AG08395 (cell line): Measurements from ENCODE around the gene RGL1.
A peak's percentile ranks its signal among the peaks of the same experiment; 100 is the strongest.

ENCODE experiments used
- DNase-seq: peaks from one replicate; pipeline ENCODE4 v3.0.0; 2012; ENCODE audit warnings: mixed read lengths, low spot score

Gene RGL1

DNA sequence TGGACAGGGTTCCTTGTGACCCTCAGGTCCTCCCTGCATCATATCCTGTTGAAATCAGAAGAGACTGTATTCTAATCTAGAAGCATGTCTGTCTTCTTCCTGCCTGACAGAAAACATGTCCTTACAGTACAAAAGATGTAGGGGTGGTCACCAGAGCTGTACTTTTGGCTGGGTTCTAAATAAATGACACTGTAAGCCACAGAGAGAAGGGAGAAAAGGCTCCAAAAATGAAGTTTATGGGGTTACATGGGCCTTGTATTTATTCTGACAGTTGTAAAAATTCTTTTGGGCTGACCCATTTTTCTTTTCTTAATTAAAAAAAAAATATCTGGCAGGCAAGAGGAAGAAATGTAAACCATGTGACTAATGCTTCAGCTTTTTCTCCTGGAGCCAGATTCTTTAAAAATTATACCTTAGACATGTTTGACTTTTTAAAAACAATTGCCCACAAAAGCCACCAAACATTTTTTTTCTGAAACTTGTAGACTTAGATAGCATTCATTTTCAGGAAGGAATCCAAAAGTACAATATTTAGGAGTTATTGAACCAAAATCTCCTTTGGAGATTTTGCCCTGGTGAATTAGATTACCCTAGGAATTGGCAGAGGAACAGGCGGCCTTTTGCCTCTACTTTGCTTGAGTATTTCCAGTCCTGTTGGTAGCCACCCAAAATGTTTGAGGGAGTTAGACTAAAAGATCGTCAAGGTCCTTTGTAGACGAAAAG lies 17.1 kb downstream of the RGL1 start:
- peak; percentile 55 for DNase-seq

DNA sequence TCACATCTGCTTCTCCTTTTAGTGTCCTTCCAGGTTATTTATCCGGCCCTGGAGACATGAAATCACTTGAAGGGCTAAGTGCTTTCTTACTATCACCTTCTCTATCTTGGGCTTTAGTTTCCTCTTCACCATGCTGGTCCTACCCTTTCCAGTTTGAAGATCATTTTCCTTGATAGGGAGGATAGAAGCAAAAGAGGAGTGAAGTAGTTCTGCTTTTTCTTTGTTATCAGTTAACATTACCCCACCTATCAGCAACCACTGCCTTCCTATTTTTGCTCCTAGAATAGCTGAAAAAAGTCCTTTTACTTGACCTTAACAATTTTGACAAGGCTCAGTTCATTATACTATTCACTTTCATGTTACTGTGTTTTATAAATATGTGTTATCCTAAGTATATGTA lies 19.4 kb downstream of the RGL1 start:
- DNase-seq, result no peak

DNA sequence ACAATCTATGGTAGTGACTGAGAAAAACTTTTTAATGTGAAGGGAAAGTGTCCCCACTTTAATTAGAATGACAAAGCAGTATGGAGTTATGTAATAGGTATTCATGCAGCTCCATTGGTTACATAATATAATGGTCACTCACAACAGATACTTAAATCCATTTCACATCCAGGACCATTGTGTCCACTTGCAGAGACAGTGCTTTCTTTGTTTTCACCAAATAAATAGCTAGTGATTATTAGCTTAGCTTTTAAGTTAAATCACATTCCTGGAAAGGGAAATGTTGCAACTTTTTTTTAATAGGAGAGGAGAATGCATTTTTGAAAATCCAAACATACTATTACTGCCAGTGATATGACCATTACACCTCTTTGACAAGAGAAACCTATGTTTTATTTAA lies 22.9 kb downstream of the RGL1 start:
- no peak for DNase-seq

DNA sequence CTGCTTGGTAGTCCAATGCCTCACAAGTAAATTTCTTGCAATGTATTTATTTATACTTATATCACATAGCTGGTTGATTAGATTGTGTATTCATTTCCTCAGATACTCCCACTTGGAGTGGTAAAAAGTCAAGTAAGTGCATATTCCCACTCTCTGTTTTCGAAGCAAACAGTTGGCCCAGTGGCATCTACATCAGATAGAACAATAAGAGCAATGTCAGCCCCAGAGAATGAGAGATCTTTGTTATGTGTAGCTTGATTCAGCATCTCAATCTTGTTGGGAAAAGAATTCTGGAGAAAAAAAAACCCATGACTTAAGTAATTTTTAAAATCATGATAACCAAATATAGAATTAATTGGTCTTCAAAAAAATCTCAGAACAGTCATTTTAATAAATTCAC lies 25.5 kb downstream of the RGL1 start:
- no peak for DNase-seq

DNA sequence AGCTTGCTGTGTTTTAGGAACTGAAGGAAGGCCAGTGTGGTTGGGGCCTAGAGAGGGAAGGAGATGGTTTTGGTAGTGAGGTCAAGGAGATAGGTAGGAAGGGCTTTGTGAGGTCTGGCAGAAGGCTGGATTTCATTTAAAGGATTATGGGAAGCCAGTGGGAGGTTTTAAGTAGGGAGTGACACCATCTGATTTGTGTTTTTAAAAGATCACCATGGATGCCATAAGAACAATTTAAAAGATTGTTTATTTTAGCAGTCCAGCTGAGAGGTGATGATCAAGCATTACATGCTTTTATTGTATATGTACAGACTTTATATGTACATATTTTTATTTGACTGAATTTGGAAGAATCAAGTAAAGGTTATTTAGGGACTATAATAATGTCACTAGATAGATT lies 26.4 kb downstream of the RGL1 start:
- DNase-seq, result no peak

DNA sequence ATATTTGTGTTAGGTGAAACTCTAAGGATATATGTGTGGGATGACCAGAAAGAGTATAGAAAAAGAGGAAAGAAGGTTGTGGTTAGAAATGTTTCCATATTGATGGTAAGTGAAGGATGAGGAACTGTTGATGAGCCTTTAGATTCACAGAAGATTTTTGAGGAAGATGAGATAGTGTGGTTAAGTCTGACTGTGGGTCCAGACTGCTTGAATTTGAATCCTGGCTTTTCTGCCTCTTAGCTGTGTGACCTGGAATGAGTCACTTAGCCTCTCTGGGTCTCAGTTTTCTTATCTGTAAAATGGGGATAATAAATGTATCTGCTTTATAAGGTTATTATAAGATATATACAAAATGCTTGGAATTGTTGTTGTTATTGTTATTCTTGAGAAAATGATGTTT lies 27.5 kb downstream of the RGL1 start:
- no peak for DNase-seq

DNA sequence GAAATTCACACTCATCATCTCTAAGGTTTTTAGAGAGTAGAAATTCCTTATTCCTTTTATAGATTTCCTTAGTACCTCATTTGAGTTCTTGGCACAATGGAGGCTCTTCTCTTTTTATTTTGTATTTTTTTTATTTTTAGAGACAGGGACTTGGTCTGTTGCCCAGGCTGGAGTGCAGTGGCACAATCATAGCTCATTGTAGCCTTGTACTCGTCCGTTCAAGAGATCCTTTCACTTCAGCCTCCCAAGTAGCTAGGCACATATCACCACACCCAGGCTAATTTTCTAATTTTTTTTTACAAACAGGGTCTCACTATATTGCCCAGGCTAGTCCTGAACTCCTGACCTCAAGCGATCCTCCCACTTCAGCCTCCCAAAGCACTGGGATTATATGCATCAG lies 29.6 kb downstream of the RGL1 start:
- no peak for DNase-seq

DNA sequence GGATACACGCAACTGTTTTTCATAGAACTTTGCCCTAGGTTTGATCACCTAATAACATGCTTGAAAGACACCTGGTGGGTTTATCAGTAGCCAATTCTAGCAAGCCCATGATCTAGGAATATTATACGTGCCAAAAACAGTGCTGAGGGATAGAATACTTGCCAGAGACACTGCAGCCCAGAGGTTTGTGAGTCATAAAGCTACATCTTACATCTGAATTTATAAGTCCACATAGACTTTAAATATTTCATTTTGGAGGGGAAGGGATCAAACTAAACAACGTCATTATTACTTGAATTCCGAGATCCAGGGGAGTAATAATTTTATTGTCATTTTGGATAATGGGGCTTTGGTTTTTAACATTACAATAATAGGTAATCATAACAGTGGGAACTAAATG lies 31.7 kb downstream of the RGL1 start:
- no peak for DNase-seq

DNA sequence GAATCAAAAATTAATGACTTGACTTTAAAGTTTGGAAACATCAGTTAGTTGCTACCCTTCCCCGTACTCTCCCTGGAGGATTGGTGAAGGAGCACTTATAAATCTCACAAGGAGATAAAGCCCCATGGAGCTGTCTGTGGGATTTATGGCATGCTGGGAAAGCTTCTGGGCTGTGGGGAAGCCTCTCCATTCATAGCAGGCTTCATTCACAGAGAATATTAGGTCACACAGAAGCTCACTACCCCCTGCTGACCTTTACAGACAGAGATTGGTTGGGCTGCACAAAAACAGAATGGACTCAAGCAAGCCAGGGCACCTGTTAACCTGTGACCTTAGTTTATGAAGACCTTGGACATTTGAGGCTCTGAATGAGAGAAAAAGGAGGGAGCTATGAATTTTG lies 32.1 kb downstream of the RGL1 start:
- DNase-seq, result no peak

DNA sequence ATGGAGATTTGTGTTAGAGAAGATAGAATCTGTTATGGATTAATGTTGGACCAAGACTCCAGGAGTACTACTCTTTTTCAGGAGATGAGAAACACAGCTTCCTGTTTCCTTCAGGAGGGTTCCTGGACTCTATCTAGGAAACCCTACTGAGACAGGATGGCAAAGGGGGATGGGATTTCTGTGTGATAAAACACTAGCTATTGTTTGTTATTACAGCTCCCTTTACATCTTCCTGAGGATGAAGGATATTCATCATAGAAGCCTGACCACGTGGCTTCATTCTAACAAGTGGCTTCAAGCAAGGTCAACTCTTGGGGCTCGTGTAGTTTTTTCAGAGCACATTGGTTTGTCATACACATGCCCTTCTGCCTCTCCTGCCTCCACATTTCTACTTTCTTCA lies 33.3 kb downstream of the RGL1 start:
- no peak for DNase-seq

DNA sequence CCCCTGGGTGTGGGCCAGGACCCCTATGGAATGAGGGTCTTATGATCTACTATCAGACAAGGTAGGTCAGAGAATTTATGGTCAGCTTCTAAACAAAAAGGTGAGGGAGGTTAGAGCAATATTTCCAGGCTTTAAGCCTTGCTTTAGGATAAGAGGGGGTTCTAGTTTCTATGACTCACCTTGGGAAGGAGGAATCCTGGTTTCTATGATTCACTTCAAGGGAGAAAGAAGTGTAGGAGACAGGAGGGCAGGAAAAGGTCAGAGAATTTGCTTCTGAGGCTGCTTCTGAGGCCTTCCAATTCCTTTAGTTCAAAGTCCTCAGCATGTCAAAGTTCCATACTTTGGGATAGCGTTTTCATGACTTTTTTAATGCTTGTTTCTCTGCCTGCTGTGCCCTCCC lies 35.2 kb downstream of the RGL1 start:
- no peak for DNase-seq

DNA sequence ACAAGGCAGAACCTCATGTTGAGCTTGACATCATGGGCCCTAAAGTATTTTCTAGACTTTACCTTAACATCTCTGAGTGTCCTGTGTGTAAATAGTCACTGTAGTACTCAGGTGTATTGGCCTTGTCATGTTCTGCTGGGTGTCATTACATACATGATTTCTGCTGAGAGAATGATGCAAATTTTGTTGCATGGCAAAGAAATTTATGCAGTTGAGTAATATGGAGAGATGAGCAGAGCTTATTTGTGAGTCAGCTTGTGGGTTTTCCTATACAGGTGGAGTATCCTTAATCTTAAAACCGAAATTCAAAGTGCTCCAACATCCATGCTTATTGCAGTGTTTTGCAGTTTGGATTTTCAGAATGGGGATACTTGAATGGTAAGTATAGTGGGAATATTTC lies 36.6 kb downstream of the RGL1 start:
- no peak for DNase-seq

DNA sequence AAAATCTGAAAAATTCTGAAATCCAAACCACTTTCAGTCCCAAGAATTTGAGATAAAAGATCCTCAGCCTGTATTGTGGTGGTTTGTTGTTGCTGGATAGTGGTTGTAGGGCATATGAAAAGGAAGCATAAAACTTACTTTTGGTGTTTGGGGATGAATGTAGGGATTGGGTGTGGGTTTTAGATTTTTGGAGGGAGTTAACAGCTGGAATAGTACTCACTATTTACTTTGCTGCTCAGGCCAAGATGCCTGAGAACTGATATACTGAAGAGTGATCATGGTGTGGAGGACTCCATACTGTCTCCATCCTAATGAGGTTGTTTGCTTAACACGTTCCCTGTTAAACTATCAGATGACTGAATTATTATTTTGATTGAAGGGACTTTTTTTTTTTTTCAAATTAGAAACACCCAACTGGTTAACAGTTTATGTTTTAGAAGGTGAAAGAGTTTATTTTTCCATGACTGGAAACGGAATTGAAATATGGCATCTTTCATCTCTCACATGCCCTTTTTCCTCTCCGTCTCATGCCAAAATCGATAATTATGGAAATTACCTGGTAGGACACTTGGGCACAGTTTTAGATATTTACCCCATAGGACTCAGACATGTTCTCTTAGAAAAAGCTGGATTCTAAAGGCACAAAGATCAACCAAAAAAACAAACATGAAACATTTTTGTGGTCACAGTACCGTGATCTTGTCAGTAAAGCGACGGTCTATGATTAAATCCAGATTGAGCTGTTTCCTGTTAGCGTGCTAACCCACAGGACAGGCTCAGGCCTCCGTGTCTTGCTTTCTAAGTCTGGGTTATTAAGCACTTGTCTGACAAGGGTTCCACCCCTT lies 37.3 kb downstream of the RGL1 start:
- peak; percentile 83 for DNase-seq

DNA sequence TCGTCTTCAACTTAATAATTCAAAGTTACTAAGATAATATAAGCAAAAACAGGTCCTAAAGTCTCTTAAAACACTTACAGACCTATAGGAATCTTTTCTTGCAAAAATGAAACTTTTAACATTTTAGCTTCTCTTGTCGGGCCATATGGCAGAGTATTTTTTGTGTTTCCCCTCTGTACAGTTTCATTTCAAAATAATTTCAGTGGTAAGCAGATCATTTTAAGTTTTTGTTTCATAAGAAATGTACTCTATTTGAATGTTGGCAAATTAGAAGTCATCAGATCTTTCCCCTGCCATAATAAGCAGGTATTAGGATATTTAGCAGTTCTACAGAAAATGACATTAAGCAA lies 37.9 kb downstream of the RGL1 start:
- no peak for DNase-seq

DNA sequence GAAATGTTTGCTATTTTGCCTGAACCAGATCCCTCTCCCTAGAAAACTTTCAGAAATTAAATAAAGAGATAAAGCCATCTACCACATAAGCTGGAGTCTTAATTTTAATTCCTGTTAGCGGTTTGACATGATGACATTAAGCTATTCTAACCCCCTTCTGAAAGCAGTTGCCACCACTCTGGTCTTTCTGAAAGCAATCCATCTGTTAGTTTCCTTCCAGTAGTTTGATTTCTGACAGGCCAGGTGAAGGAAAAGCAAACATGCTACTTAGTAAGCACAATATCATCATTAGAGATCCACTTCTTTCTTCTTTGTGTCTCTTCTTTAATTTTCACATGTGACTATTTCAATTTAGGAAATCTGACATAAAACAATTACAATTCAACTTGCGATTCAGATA lies 39.9 kb downstream of the RGL1 start:
- no peak for DNase-seq

DNA sequence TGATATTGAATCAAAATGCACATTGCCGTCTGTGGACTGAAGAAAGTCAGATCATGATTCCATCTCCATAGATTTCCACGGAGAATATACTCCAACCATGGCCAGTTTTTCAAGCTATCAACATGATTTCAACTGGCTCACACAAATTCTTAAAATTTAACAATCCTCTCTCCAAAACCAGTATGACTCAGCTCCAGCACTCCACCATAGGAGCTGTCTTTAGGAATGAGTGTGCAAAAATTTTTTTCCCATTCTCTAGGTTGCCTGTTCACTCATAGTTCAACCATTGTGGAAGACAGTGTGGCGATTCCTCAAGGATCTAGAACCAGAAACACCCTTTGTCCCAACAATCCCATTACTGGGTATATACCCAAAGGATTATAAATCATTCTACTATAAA lies 40.8 kb downstream of the RGL1 start:
- peak; percentile 35 for DNase-seq

DNA sequence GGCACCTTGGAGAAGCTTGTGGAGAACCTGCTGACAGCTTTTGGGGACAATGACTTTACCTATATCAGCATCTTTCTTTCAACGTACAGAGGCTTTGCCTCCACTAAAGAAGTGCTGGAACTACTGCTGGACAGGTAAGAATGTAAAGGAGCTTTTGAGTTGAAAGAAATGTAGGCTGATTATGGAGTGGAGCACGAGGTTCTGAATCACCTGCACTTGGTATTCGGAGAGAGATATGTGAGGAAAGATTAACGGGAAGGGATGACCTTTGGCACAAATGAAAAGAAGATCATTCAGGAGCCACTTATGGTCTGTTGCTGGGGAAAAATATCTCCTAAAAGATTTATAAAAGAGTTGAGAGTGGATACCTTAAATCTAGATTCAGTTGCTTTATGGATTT lies 42.7 kb downstream of the RGL1 start:
- DNase-seq, result no peak

DNA sequence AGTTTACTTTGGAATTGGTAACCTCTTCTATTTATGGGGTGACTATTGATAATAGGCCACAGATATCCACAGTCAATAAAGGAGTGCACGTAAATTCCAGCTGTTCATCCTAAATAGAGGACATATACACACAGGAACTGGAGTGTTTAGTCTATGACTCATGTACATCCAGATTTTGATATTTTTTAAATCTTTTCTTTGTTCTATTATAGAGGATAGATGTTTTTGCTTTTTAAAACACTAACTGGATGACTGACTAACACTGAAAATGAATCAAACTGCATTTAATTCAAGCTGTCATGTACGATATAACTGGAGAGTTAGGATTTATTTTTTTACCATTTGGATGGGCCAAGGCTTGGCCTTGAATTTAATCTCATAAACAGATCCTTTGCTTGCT lies 45.9 kb downstream of the RGL1 start:
- no peak for DNase-seq

DNA sequence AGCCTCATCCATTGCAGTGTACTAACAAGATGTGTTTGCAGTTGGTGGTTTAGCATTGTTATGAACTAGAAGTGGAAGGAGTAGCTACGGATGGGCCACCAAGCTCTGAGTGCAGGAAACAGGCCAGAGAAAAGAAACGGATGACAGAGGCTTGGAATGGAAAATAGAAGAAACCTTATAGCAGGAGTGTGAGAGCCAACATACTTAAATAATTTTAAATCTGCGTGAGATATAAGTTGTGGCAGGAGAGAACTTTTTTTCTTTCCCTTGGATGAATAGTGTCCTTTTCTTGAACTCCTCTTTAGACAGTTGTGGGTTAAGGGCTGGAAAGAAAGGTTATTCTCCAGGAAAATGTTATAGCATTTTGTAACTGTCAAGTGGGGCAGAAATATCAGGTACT lies 54.2 kb downstream of the RGL1 start:
- DNase-seq, result no peak

DNA sequence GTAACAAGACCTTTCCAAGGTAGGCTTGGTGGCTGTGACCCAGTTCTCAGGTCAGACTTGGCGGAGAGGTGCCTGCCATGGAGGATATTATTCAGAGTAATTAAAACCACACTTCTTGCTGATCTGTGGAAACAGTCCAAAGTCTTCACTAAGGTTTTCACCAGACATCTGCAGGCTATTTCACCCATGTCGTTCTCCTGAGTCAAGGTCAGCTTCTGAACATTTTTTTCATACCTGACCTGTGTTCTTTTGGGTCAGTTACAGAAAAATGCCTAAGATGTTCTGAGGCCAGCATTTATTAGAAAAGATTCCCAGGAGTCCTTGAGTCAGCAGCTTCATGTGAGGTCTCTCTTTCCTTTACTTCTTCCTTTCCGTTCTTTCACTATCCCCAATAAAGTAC lies 54.9 kb downstream of the RGL1 start:
- no peak for DNase-seq

DNA sequence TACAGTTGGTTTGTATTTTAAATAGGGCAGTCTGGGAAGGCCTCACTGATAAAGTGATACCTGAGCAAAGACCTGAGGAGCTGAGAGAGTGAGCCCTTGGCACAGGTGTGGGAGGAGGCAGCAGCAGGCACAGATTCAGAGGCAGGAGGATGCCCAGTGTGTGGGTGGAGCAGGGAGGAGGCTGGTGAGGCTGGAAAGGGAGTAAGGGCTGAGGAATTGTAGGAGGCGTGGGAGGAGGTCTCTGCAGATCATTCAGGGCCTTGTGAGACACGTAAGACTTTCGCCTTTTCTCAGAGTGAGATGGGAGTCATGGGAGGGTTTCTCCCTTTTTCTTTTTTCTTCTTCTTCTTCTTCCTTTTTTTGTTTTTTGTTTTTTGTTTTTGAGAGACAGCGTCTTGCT lies 58.0 kb downstream of the RGL1 start:
- DNase-seq, result no peak

DNA sequence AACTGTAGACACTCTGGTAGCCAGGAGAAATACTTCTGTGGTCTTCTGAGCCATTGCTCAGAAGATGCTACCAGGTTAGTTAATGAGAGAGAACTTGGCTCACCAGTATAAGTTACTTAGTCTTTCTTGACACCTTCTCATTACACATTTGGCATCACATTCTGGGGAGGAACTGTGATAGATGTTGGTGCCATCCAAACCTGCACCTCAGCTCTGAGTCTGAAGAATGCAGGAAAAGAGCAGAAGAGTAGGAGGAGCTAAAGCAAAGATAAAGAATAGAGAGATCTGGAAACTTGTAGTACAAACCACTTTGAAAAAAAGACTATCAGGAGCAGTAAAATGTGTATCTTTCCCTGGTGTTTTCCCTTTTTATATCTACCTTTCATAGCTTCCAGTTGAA lies 58.9 kb downstream of the RGL1 start:
- no peak for DNase-seq

DNA sequence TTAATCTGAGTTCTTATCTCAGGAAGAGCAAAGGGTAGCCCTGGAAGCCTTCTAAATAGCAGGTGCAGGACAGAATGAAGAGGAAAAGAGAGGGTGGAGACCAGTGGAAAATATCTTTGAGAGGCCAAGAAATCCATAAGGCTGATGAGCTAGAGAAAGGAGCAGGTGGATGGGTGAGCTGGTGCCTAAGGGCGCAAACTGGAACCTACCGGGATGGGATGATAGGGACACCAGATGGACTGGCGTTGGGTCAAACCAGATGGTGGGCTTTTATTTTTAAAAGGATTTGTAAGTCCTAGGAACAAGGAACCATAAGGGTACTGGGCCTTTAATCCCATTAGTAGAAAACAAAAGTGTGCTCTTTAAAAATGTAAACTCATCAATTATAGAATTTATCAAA lies 59.7 kb downstream of the RGL1 start:
- no peak for DNase-seq

DNA sequence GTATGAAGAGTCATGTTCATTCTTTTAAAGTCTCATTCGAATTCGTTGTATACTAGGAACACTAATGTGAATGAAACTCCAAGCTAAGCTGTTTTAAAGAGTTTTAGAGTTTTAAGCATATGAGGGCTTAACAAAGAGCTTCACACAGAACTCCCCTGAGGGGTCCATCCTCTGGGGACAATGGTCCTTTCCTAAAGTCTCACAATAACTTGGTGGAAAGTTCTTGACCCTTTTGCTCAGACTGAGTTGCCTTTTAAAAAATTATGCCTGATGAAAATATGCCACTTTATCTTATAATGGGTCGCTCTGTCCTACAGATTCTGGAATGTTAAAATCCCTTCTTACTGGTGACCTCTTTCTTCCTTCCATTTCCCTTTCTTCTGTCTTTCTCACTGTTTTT lies 64.3 kb downstream of the RGL1 start:
- DNase-seq, result no peak
